Frontal cortex (tissue), 4 donors: ENCODE measurements around the gene STAP1. TPM values are rescaled to one million over a fixed set of nuclear protein-coding genes. Genes with fewer than 3 reads are reported as not detected.

ENCODE experiments used
- DNase-seq, 2 donors: peaks; one replicate each; pipeline ENCODE4 v3.0.0; 2012; ENCODE audit warnings: low spot score in 2 of 2
- FAIRE-seq: peaks from 2 replicates; lab custom pipeline; 2012; peaks lifted over from hg19 to GRCh38; lab: Jason Lieb, UNC
- total RNA-seq: library from RNA; depleted of rRNA; stranded (reverse); fragments of >200 nt; gene quantifications from one replicate; pipeline ENCODE4 v1.2.3, GENCODE V29; 2014
- donor health status: control.
- donor health status: control.
- donor health status: control.

The STAP1 gene
- total RNA-seq, 1 donor from 2014 or later = not detected

GRCh38 chr4:67554096-67554495 is 4.4 kb upstream of the STAP1 start:
- FAIRE-seq (no peak), DNase-seq (no peak)

- FAIRE-seq (no peak), DNase-seq (no peak)
Observed at GRCh38 chr4:67555447-67555846, 3.1 kb upstream of the STAP1 start.

DNA sequence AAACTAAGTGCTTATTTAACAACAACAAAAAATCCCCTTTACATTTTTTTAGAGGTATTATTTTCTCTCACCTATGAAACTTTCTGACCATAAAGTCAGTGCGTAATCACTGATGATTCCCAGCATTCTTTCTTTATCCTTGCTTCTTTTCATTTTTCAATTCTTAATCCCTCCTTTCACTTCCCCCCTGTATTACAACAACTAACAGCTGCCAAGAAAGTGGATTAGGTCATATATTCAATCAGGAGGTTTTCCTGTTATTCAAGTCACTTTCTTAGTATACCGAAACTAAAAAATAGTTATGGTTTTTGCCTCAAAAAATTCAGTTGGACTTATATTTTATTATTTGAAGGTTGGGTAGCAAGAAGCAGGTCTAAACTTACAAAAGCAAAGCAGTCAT is 2.1 kb upstream of the STAP1 start:
- DNase-seq (no peak), FAIRE-seq (no peak)

DNA sequence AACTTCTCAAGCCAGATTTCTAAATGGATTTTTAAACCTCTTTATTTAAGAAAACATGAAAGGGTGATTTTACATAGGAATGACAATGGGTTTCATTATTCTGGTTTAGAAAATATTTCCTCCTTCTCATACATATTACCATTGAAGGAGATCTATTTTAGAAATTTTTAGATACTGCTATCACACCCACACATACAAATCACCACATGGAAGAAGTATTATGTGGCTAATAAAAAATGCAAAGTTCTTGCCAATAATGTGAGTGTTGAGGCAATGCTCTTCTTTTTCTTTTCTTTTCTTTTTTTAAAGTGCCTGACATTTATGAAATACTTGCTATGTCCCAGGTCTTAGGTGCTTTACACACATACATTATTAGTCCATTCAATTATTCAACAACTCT is 6.8 kb downstream of the STAP1 start:
- DNase-seq (no peak), FAIRE-seq (no peak)

DNA sequence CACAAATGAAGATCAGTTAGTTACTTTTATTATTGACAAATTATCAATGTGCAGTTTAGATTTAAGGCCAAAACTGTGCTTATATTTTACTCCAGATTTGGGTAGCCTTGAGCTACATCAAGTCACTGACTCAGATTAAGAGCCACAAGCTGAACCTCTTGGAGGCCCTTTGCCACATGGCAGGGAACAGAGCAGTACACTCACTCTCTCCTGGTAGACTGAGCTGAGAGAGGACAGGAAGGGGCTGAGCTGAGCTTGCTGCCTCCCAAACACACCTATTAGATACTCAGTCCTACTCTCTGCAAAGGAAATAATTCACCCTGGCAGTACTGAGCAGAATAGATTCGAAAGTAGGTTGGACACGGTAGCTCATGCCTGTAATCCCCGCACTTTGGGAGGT is 7.8 kb downstream of the STAP1 start:
- FAIRE-seq (no peak), DNase-seq (no peak)

DNA sequence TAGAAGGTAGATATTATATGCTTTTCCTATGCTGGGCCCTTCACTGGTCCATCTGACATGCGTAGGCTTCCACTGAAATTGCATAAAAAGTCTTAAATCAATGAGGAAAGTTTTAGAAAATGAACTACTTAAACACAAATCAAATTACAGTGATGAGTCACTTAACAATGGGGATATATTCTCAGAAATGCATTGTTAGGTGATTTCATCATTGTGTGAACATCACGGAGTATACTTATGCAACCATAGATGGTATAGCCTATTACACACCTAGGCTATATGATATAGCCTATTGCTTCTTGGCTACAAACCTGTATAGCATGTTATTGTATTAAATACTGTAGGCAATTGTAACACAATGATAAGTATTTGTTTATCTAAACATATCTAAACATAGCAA is 10.3 kb downstream of the STAP1 start:
- FAIRE-seq = no peak
- DNase-seq = no peak

GRCh38 chr4:67570537-67570936 is 12.0 kb downstream of the STAP1 start:
- DNase-seq (no peak), FAIRE-seq (no peak)

- FAIRE-seq = no peak
- DNase-seq = no peak
Observed at GRCh38 chr4:67571975-67572374, 13.4 kb downstream of the STAP1 start.

DNA sequence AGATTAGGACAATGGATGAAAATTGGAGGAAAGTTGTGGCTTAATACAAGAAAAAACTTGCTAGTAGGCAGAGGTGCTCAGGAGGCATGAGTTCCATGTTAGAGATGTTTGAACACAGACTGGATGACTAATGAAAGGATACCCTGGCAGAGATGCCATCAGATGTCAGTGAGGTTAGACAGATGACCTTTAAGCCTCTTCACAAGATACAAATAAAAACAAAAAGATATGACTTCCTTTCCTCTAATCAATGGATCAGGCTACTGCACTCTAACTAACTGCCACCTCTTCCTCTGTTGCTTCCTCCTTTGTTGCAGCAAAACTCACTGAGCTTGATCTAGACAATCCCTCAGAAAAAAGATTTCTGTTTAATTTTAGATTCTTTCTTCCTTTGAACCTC is 14.7 kb downstream of the STAP1 start:
- DNase-seq (no peak), FAIRE-seq (no peak)

DNA sequence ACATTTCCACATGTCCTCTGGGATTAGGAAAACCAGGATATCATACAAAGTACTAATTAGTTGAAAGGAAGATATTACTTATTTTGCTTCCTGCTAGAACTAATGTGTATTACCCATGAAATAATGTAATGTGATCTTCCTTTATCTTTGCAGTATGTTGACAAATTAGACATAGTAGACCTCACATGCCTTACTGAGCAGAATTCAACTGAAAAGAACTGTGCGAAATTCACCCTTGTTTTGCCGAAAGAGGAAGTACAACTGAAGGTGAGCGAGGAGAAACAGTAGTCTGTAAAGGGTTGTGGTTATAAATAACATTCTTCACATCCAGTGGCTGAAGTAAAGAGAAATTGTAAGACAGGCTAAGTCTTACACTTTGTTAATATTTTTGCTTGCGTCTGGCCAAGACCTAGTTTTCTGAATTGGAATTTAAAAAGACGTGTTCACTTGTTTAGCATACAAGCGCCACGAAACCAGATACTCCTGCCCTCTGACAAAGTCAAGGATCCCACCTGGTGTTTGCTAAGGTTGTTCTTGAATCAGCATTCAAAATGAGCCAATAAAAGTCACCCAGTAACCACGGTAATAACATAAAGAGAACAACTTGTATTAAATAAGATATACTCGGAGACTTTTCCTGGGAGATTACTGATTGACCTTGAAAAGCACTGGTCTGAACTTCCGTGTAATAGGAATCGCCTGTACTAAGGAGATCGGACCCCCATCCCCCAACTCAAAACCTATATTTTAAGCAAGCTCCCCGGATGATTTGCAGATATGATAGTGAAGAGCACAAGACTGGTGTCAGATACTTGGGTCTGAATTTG is 16.9 kb downstream of the STAP1 start:
- FAIRE-seq (no peak), DNase-seq (no peak)

DNA sequence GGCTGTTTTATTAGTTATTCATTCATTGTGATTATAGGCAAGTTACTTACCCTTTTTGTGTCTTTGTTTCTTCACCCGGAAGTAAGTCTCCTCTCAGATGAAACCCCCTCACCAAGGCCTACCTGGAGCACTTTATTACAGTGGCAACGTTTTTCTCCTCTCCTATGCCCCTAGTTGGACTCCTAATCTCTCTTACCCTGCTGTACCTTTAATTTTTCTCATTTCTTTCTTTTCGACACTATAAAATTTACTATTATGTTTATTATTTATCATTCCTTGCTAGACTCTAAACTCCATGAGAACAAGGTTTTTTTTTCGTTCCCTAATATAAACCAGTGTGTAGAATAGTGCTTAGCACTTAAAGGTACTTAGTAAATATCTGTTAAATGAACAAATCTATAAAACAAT is 17.5 kb downstream of the STAP1 start:
- no peak for FAIRE-seq

GRCh38 chr4:67576538-67576937 is 18.0 kb downstream of the STAP1 start:
- DNase-seq (no peak), FAIRE-seq (no peak)

More for the DNA sequence above, 17.5 kb downstream of the STAP1 start:
- no peak for DNase-seq

DNA sequence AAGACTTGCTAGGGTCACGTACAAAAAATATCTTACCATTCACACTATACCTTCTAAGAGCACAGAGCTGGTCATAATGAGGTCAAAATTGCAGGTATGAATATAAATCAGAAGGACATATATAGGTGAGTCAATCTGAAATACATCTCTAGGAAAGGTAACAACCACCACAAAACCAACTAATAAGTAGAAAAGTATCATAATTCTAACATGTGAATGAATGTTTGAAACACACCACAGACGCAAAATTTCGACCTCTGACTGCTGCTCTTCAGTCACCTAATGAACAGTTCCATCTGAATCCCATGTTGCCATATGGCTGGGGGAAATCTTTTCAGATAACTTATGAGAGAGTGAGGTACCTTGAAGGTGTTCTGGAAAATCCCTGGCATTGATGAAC is 22.1 kb downstream of the STAP1 start:
- DNase-seq (no peak), FAIRE-seq (no peak)

- no peak for DNase-seq
- FAIRE-seq = no peak
Observed at GRCh38 chr4:67581208-67581857, 22.8 kb downstream of the STAP1 start.

DNA sequence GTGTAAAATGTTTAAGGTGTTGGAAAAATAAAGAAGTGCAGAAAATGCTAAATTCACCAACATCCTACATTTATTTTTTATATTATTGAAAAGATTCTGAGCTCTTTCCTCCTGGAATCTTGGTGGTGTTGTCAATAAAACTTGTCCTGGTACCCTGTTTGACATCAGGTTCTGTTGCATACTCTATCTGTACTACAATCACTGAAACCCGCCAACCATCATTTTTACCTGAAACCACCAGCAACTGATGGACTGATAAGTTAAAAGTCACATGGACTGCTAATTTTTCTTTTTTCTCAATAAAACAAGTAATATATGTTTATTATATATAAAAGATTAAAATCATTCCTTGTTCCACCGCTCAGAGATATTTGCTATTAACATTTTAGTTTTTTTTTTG is 23.4 kb downstream of the STAP1 start:
- FAIRE-seq (no peak), DNase-seq (no peak)

- DNase-seq (no peak), FAIRE-seq (no peak)
Observed at GRCh38 chr4:67584496-67584895, 26.0 kb downstream of the STAP1 start.

DNA sequence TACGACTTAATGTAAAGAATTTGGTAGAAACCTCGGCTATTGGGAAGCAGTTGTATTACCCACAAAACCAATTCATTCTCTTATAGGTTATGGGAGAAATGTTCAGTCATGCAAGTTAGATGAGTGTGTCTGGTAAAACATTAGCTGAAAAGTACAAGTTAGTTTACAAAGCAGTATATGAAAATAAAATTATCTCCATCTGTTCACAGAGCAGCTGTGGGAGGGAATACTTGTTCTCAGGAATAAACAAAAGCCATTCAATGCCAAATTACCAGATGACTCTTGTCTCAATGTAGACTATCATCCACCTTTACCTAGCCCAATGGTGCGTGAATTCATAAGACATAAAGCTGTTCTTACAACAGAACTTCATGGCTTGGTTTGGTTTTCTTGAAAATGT is 28.6 kb downstream of the STAP1 start:
- DNase-seq (no peak), FAIRE-seq (no peak)

- DNase-seq (no peak), FAIRE-seq (no peak)
Observed at GRCh38 chr4:67593741-67594175, 35.2 kb downstream of the STAP1 start.

DNA sequence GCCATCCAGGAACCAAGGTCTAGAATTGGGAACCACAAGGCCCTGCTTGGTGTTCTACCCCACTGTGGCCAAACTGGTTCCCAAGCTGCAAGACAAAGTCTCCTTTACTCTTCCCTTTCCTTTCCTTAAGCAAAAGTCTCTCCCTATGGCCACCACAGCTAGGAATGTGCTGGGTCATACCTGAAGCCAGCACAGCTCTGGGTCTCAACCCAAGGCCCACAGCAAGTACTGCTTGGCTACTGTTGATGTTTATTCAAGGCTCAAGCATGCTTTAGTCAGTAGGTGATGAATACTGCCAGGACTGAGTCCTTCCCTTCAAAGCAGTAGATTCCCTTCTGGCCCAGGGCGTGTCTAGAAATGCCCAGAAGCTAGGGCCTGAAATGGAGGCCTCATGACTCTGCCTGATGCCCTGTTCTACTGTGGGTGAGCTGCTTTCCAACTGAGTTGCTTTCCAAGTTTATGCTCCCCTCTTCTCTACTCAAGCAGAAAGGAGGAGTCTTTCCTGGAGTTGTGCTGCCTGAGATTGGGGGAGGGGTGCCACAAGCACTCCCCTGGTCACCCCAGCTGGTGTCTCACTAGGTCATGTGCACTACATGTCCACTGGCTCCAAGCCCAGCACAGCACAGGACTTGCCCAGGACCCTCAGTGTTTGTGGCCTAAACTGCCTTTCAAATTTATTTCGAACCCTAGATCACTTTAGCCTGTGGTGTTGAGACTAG is 44.9 kb downstream of the STAP1 start:
- FAIRE-seq (no peak), DNase-seq (no peak)

DNA sequence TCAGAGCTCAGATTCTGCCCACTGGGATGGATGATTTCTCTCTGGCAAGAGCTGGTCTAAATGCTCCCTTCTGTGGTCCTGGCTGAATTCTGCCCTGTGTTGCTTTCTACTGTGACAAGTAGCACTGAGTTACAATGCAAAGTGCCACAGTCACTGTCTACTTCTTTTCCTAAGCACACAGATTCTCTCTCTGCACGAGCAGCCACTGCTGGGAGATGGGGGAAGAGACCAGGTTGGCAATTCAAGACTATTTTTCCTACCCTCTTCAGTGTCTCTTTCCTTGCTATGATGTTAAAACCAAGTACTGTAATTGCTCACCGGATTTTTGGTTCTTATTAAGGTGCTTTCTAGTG is 45.5 kb downstream of the STAP1 start:
- FAIRE-seq = no peak
- no peak for DNase-seq

DNA sequence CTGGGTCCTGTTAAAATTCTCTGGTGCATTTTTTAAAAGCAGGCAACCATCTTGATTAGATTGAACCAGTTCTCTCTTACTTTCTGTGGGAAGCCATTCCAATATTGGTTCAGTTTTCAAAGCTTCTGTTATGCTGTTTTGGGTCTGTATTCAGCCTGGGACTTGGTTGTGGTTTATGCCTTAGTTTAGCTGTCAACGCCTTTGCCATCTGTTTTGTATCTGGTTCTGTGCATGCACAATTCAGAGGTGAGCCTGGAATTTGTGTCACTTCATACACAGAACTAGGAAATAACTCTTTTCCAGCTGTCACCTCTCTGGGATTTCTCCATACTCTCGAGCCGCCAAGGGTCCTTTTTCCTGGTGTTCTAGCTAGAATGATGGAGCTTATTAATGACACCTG is 46.2 kb downstream of the STAP1 start:
- FAIRE-seq (no peak), DNase-seq (no peak)
